Vein endothelial cell (primary cell): ENCODE measurements around the gene RPL13A. TPM values are rescaled to one million over a fixed set of nuclear protein-coding genes. Genes with fewer than 3 reads are reported as not detected.

Experiments used
- small RNA-seq: library from RNA; depleted of rRNA; stranded (forward); fragments of <200 nt; gene quantifications from one replicate; pipeline ENCODE3, GENCODE V24; 2012
- total RNA-seq: library from RNA; depleted of rRNA; stranded (reverse); fragments of >200 nt; gene quantifications from 2 replicates; pipeline ENCODE4 v1.2.3, GENCODE V29; 2012

The RPL13A gene
- total RNA-seq = 2,277 and 3,319 TPM in 2 replicates

DNA sequence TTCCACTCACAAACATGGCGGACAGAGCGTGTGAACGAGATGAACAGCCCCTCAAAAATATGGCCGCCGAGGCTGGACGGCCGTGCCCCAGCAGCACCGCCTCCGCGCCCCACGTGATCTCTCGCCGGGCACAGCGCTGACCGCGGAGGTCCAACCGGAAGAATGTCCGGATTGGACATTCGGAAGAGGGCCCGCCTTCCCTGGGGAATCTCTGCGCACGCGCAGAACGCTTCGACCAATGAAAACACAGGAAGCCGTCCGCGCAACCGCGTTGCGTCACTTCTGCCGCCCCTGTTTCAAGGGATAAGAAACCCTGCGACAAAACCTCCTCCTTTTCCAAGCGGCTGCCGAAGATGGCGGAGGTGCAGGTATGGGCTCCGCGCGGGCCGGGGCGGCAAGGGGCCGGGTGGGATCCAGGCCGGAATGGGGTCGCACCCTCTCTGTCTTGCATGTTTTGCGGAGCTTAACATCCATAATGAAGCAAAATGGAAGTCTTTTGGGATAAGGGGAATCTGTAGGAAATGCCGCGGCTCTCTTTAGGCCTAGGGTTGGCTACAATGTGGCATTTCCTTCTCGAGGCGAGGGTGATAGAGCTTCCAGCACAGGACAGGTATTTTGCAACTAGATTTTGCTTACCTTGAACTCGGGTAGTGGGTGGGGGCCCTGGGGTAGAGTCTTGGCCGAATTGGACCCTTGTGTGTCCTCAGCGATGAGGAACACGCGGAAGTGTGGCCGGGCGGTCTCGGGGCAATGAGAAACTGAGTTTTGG lies at the start of gene RPL13A:
RPL13A (plus strand) TSS at position 332 of the 769 bp plus-strand sequence; CDS start at position 354, 22 bp downstream.

DNA sequence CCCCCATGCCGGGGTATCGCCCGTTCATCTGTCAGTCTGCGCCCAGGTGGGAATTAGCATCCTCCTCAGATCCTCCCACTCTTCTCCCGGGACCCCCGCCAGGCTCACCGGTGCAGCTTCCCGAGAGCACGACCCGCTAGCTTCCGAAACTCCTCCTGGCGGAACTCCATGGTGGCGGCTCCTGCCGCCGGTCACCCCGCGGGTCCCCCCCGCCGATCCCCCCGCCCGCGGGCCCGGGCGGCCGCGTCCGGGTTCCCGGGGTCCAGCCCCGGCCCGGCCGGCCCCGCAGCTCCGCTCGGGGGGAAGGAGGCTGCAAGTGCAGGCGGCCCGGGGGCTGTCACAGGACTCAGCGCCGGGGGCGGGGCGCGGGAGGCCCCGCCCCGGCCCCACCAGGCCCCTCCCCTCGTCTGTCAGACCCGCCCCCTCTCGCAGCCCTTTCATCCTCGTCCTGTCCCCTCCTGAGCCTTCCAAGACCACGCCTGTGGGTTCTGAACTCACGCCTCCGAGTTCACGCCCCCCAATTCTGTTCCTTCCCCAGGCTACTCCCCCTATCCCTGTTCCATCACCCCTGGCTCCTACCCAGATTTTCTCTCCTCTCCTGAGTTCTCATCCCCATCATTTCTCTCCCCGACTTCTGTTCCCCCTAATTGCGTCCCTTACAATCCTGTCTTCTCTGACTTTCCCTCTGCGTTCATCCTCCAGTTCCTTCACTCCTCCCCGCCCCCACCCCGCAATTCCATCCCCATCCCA lies 46.0 kb upstream of the RPL13A start, which contains the start of gene SLC17A7:
SLC17A7 (minus strand) TSS at position 318 of the 750 bp plus-strand sequence; CDS start at position 170, 148 bp downstream.

DNA sequence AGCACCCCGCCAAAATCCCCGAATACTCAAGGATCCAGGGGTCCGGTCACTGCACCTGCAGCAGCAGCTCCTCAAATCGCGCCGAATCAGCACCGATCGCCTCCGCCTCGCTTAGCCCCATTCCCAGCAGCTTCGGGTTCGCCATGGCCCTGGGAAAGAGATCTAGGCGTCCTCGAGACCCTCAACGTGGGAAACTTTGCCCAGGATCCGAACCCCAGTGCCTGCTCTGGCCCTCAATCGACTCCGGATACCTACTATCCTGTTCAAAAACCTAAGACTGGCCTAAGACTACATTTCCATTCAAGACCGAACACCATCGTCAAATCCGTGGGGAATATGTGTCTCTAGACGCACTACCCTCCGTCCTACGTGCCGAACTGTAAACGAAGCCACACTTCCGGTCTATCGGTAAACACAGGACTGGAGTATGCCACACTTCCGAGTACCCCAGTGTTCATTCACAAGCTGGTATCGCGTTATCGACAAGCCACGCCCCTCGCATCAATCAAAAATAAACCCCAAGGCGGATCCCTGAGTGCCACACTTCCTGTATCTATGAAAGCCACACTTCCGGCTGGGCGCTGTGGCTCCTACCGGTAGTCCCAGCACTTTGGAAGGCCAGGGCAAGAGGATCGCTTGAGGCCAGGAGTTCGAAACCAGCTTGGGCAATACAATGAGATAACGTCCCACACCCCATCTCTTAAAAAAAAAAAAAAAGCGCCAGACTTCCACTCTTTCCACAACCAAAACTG lies 35.8 kb upstream of the RPL13A start, which contains the start of gene PIH1D1:
PIH1D1 (minus strand) TSS at position 385 of the 752 bp plus-strand sequence; CDS start at position 145, 240 bp downstream.

DNA sequence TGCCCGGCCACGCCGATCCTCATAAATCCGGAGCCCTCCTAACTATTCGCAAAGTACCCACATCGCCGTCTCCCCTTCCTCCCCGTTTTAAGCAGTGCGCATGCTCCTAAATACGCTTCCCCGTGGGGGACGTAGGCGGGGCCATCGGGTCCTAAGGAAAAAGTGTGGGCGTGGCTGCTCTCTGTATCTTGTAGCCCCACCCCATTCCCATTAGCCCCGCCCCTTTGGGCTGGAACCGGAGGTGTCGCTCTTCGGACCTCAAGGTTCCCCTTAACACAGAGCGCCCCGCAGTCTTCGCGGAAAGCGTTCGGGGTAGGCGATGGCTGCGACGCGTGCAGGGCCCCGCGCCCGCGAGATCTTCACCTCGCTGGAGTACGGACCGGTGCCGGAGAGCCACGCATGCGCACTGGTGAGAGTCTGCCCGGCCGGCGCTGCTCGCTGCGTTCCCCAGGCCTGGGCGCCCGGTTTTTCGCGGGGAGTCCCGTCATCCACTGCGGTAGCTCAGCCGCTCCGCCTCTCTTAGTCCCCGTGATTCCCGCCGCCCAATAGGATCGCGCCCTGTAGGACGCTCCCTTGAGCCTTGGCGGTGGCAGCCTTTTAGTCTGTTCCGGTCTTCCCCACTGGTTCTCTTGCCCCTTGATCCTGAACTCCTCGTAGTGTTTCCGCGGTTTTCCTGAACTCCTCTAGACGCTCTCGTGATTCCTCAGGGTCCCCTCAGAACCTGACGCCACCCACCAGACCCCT lies 34.2 kb upstream of the RPL13A start, which contains the start of gene ALDH16A1:
ALDH16A1 (plus strand) TSS at position 213 of the 744 bp plus-strand sequence; CDS start at position 320, 107 bp downstream.

DNA sequence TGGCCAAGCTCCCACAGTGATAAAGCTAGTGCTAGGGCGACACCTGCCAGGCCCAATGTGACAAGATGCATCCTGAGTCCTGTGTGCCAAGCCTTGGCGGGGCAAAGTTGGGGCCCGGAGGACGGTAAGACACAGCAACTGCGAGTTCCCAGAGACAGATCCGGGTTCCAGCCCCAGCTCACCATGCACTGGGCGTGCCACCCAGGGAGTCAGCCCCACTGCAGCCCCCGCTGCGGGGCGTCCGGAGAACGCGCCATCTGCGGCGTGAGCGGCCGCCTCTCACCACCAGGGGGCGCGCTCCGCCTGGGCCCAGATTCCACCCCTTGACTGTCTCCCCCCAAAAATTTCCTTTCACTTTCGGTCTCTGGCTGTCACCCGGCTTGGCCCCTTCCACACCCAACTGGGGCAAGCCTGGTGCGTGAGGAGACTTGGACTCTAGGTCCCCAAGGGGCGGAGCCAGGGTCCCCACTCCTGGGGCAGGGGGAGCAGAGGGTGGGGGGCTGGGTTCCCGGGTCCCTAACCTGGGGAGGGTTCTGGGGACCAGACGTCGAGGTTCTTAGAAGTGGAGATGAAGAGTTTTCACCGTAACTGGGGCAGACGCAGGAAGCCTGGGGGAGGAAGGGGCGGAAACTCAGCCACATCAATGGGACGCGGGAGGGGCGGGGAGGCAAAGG lies 13.4 kb upstream of the RPL13A start, which contains the start of gene FLT3LG:
FLT3LG (plus strand) TSS at position 348 of the 674 bp plus-strand sequence. CDS start 425 bp downstream, outside the sequence.

Small RNA genes within 50 kb of the gene (small RNA-seq; reads per million reads assigned to genes)
- gene COX6CP7 (not detected), gene MIR150 (10.8 reads per million, percentile 96 among the genes with 10 or more reads in this experiment), gene SNORD32A (not detected), gene SNORD33 (not detected), gene SNORD34 (not detected), gene SNORD35A (not detected), gene SNORD35B (not detected)

Other genes with a start within 250 kb of the RPL13A start
- gene SLC6A16, start 162.4 kb upstream of the RPL13A start, total RNA-seq = 0.96 and 0.98 TPM in 2 replicates
- not detected in 2 replicates for gene CD37, start 152.2 kb upstream of the RPL13A start, total RNA-seq
- gene TEAD2, start 125.2 kb upstream of the RPL13A start, total RNA-seq = 69.8 and 95.7 TPM in 2 replicates
- gene DKKL1, start 123.7 kb upstream of the RPL13A start, total RNA-seq = 0.98 TPM in 1 of 2 replicates, not detected in the other
- gene KASH5, start 99.4 kb upstream of the RPL13A start, total RNA-seq = not detected in 2 replicates
- gene PTH2, start 64.2 kb upstream of the RPL13A start, total RNA-seq = not detected in 2 replicates
- gene GFY, start 62.2 kb upstream of the RPL13A start, total RNA-seq = not detected in 2 replicates
- not detected in 2 replicates for gene SLC17A7, start 46.1 kb upstream of the RPL13A start, total RNA-seq
- gene PIH1D1, start 35.8 kb upstream of the RPL13A start, total RNA-seq = 98.8 and 111 TPM in 2 replicates
- gene ALDH16A1, start 34.4 kb upstream of the RPL13A start, total RNA-seq = 34.9 and 38.8 TPM in 2 replicates
- 1.7 and 3.3 TPM in 2 replicates for gene FLT3LG, start 13.4 kb upstream of the RPL13A start, total RNA-seq
- 3,071 and 4,093 TPM in 2 replicates for gene RPS11, start 8.8 kb downstream of the RPL13A start, total RNA-seq
- gene FCGRT, start 25.1 kb downstream of the RPL13A start, total RNA-seq = 88.0 and 140 TPM in 2 replicates
- gene RCN3, start 40.4 kb downstream of the RPL13A start, total RNA-seq = 20.3 and 62.4 TPM in 2 replicates
- gene NOSIP, start 92.9 kb downstream of the RPL13A start, total RNA-seq = 171 and 222 TPM in 2 replicates
- 6.5 and 8.5 TPM in 2 replicates for gene PRRG2, start 93.7 kb downstream of the RPL13A start, total RNA-seq
- 5.3 and 5.9 TPM in 2 replicates for gene PRR12, start 103.6 kb downstream of the RPL13A start, total RNA-seq
- gene RRAS, start 152.5 kb downstream of the RPL13A start, total RNA-seq = 30.6 and 65.3 TPM in 2 replicates
- 19.4 and 35.6 TPM in 2 replicates for gene SCAF1, start 154.6 kb downstream of the RPL13A start, total RNA-seq
- gene IRF3, start 178.2 kb downstream of the RPL13A start, total RNA-seq = 38.5 and 43.2 TPM in 2 replicates
- gene BCL2L12, start 178.3 kb downstream of the RPL13A start, total RNA-seq = 9.4 and 9.5 TPM in 2 replicates
- 388 and 419 TPM in 2 replicates for gene PRMT1, start 189.7 kb downstream of the RPL13A start, total RNA-seq
- 0.98 and 1.9 TPM in 2 replicates for gene ADM5, start 202.0 kb downstream of the RPL13A start, total RNA-seq
- 22.9 and 25.0 TPM in 2 replicates for gene CPT1C, start 203.5 kb downstream of the RPL13A start, total RNA-seq